OCI-LY7 (cell line): Measurements from ENCODE around the gene NR5A2. TPM values are rescaled to one million over a fixed set of nuclear protein-coding genes. Genes with fewer than 3 reads are reported as not detected.

Source experiments
- BruUV-seq: library from RNA; stranded (reverse); fragments of 400-500 nt; replicated peaks from 2 replicates; lab custom pipeline; 2021; lab: Mats Ljungman, UMichigan
- CTCF ChIA-PET: fragments of 300-600 bp; sonication (Branson Sonifier 250); formaldehyde crosslinking; loops from one replicate; lab custom pipeline; 2022; ENCODE audit warnings: antibody characterized with exemption; ENCODE audit not compliant: unreplicated experiment; lab: Charles Lee
- POLR2A ChIA-PET: fragments of 300-600 bp; sonication (Branson Sonifier 250); formaldehyde crosslinking; loops from one replicate; lab custom pipeline; 2022; ENCODE audit warnings: antibody characterized with exemption; lab: Charles Lee
- DNase-seq: peaks from one replicate; pipeline ENCODE4 v3.0.0-alpha.2; 2015; ENCODE audit warnings: low spot score
- H2AFZ ChIP-seq: fragments of 200-600 bp; sonication (generic), shearing (Covaris generic); 2 replicates; pipeline ENCODE4 v1.6.1; 2014; ENCODE audit warnings: mild to moderate bottlenecking, antibody characterized with exemption, low read length, moderate library complexity
- H3K27ac ChIP-seq: fragments of 200-600 bp; sonication (generic); 2 replicates; pipeline ENCODE4 v1.5.1; 2014; ENCODE audit warnings: mixed run types, low read depth, mild to moderate bottlenecking, moderate library complexity, low read length, inconsistent platforms; ENCODE audit not compliant: poor library complexity, severe bottlenecking
- H3K36me3 ChIP-seq: fragments of 200-600 bp; sonication (generic); 2 replicates; pipeline ENCODE4 v1.6.1; 2014; ENCODE audit warnings: mild to moderate bottlenecking, antibody characterized with exemption, low read length, moderate library complexity, mixed read lengths; ENCODE audit not compliant: insufficient read depth
- H3K4me1 ChIP-seq: fragments of 200-600 bp; sonication (generic); 2 replicates; pipeline ENCODE4 v1.5.1; 2014; ENCODE audit warnings: mild to moderate bottlenecking, low read length; ENCODE audit not compliant: insufficient read depth, poor library complexity, severe bottlenecking
- H3K4me2 ChIP-seq: fragments of 200-600 bp; sonication (generic); 2 replicates; pipeline ENCODE4 v1.6.1; 2014; ENCODE audit warnings: mild to moderate bottlenecking, low read length
- H3K4me3 ChIP-seq: fragments of 200-600 bp; sonication (generic); 2 replicates; pipeline ENCODE4 v1.5.1; 2014; ENCODE audit warnings: mild to moderate bottlenecking, low read depth, low read length; ENCODE audit not compliant: poor library complexity, severe bottlenecking
- H3K79me2 ChIP-seq: fragments of 200-600 bp; sonication (generic); 2 replicates; pipeline ENCODE4 v1.6.1; 2016; ENCODE audit warnings: low read depth, mild to moderate bottlenecking, low read length, moderate library complexity, mixed read lengths; ENCODE audit not compliant: insufficient read depth
- H3K9me2 ChIP-seq: fragments of 200-600 bp; sonication (generic); 2 replicates; pipeline ENCODE4 v1.6.1; 2016; ENCODE audit warnings: mild to moderate bottlenecking, low read length, mixed read lengths; ENCODE audit not compliant: insufficient read depth
- H3K9me3 ChIP-seq: fragments of 200-600 bp; sonication (generic); 2 replicates; pipeline ENCODE4 v1.6.1; 2014; ENCODE audit warnings: mild to moderate bottlenecking, mixed run types, low read length, mixed read lengths
- H4K20me1 ChIP-seq: fragments of 200-600 bp; sonication (generic); 2 replicates; pipeline ENCODE4 v1.6.1; 2014; ENCODE audit warnings: mild to moderate bottlenecking, antibody characterized with exemption, low read length, moderate library complexity, mixed read lengths; ENCODE audit not compliant: insufficient read depth
- CTCF ChIP-seq: fragments of 200-600 bp; sonication (generic); conservative IDR thresholded peaks from 2 replicates; pipeline ENCODE4 v1.5.1; 2014; ENCODE audit warnings: mild to moderate bottlenecking, antibody characterized with exemption, low read length, moderate library complexity, mixed read lengths
- EZH2phosphoT487 ChIP-seq: fragments of 200-600 bp; sonication (generic); IDR thresholded peaks from 2 replicates; pipeline ENCODE4 v1.6.1; 2018; ENCODE audit warnings: low read depth, borderline replicate concordance, mild to moderate bottlenecking, mixed run types, antibody characterized with exemption, low read length, moderate library complexity, mixed read lengths
- intact Hi-C: fragments of 100-400 bp; cut with micrococcal nuclease; formaldehyde crosslinking; loops from one replicate; pipeline ENCODE4 v1.10.0; 2022; ENCODE audit not compliant: unreplicated experiment
- total RNA-seq, 2 experiments: library from RNA; depleted of rRNA in 1 of 2; stranded (reverse); fragments of >200 nt in 1 of 2; shearing (Covaris generic) in 1 of 2; gene quantifications; 2 replicates each; pipeline ENCODE4 v1.2.3, GENCODE V29; 2014 to 2022

NR5A2 gene
- total RNA-seq, 2 experiments from 2014 or later = 2.3 to 3.9 TPM

- Histone ChIP-seq H2AFZ (no peak overlapping the region), H3K4me1 (peaks cover 9% of the 10 kb centered on the region), H3K79me2 (no peaks in the 10 kb centered on the region), H3K9me2 (no peaks in the 10 kb centered on the region), H3K9me3 (no peaks in the 10 kb centered on the region), H3K27ac (no peak overlapping the region), H4K20me1 (no peaks in the 10 kb centered on the region), H3K36me3 (no peaks in the 10 kb centered on the region), H3K4me2 (no peak overlapping the region), H3K4me3 (no peak overlapping the region)
- TF ChIP-seq CTCF = no peak
- TF ChIP-seq EZH2phosphoT487 = no peak
- intact Hi-C loops = no loop called here
- DNase-seq = no peak
- CTCF ChIA-PET = no interaction called here
- POLR2A ChIA-PET = interaction anchor here (0.7 to 1.0 kb wide), 2 partner anchors 9 to 127 kb away, joined by 3 to 5 read pairs; no protein-coding TSS in a partner anchor
- no TSS peak for BruUV-seq
Measured at GRCh38 chr1:200221614-200222282, 194.2 kb downstream of the NR5A2 start.

- CTCF ChIA-PET = no interaction called here
- TF ChIP-seq EZH2phosphoT487 = no peak
- no peak for TF ChIP-seq CTCF
- DNase-seq = no peak
- Histone ChIP-seq H3K4me1 (peaks cover 12% of the 10 kb centered on the region), H3K4me3 (no peak overlapping the region), H3K4me2 (no peak overlapping the region), H3K79me2 (no peaks in the 10 kb centered on the region), H4K20me1 (no peaks in the 10 kb centered on the region), H3K9me3 (no peaks in the 10 kb centered on the region), H3K9me2 (no peaks in the 10 kb centered on the region), H3K36me3 (no peaks in the 10 kb centered on the region), H2AFZ (no peak overlapping the region), H3K27ac (no peak overlapping the region)
- BruUV-seq = no TSS peak
- POLR2A ChIA-PET = no interaction called here
- intact Hi-C loops = no loop called here
Measured at GRCh38 chr1:200223207-200223606, 195.7 kb downstream of the NR5A2 start.

GRCh38 chr1:200223613-200224012 is 196.1 kb downstream of the NR5A2 start:
- no TSS peak for BruUV-seq
- Histone ChIP-seq H3K36me3 (no peaks in the 10 kb centered on the region), H3K79me2 (no peaks in the 10 kb centered on the region), H2AFZ (no peak overlapping the region), H3K4me1 (peaks cover 12% of the 10 kb centered on the region), H3K9me3 (no peaks in the 10 kb centered on the region), H3K27ac (no peak overlapping the region), H4K20me1 (no peaks in the 10 kb centered on the region), H3K9me2 (no peaks in the 10 kb centered on the region), H3K4me3 (no peak overlapping the region), H3K4me2 (no peak overlapping the region)
- CTCF ChIA-PET = no interaction called here
- intact Hi-C loops = no loop called here
- DNase-seq = no peak
- TF ChIP-seq EZH2phosphoT487 (no peak), CTCF (no peak)
- POLR2A ChIA-PET = no interaction called here
